ENCODE data around the gene TENM3.

- TF ChIP-seq CTCF (IDR thresholded peaks at IDR 0.05): no peak
- TF ChIP-seq POLR2A (IDR thresholded peaks at IDR 0.05): no peak
- TF ChIP-seq POLR2AphosphoS5 (IDR thresholded peaks at IDR 0.05): no peak
Measured at GRCh38 chr4:182843808-182844325, 600.7 kb downstream of the TENM3 start.
